OCI-LY7 (cell line): Measurements from ENCODE around the gene ACSS3. TPM values are rescaled to one million over a fixed set of nuclear protein-coding genes. Genes with fewer than 3 reads are reported as not detected.

Experiments
- BruUV-seq: library from RNA; stranded (reverse); fragments of 400-500 nt; replicated peaks from 2 replicates; lab custom pipeline; 2021; lab: Mats Ljungman, UMichigan
- CTCF ChIA-PET: fragments of 300-600 bp; sonication (Branson Sonifier 250); formaldehyde crosslinking; loops from one replicate; lab custom pipeline; 2022; ENCODE audit warnings: antibody characterized with exemption; ENCODE audit not compliant: unreplicated experiment; lab: Charles Lee
- POLR2A ChIA-PET: fragments of 300-600 bp; sonication (Branson Sonifier 250); formaldehyde crosslinking; loops from one replicate; lab custom pipeline; 2022; ENCODE audit warnings: antibody characterized with exemption; lab: Charles Lee
- DNase-seq: peaks from one replicate; pipeline ENCODE4 v3.0.0-alpha.2; 2015; ENCODE audit warnings: low spot score
- H2AFZ ChIP-seq: fragments of 200-600 bp; sonication (generic), shearing (Covaris generic); 2 replicates; pipeline ENCODE4 v1.6.1; 2014; ENCODE audit warnings: mild to moderate bottlenecking, antibody characterized with exemption, low read length, moderate library complexity
- H3K27ac ChIP-seq: fragments of 200-600 bp; sonication (generic); 2 replicates; pipeline ENCODE4 v1.5.1; 2014; ENCODE audit warnings: mixed run types, low read depth, mild to moderate bottlenecking, moderate library complexity, low read length, inconsistent platforms; ENCODE audit not compliant: poor library complexity, severe bottlenecking
- H3K36me3 ChIP-seq: fragments of 200-600 bp; sonication (generic); 2 replicates; pipeline ENCODE4 v1.6.1; 2014; ENCODE audit warnings: mild to moderate bottlenecking, antibody characterized with exemption, low read length, moderate library complexity, mixed read lengths; ENCODE audit not compliant: insufficient read depth
- H3K4me1 ChIP-seq: fragments of 200-600 bp; sonication (generic); 2 replicates; pipeline ENCODE4 v1.5.1; 2014; ENCODE audit warnings: mild to moderate bottlenecking, low read length; ENCODE audit not compliant: insufficient read depth, poor library complexity, severe bottlenecking
- H3K4me2 ChIP-seq: fragments of 200-600 bp; sonication (generic); 2 replicates; pipeline ENCODE4 v1.6.1; 2014; ENCODE audit warnings: mild to moderate bottlenecking, low read length
- H3K4me3 ChIP-seq: fragments of 200-600 bp; sonication (generic); 2 replicates; pipeline ENCODE4 v1.5.1; 2014; ENCODE audit warnings: mild to moderate bottlenecking, low read depth, low read length; ENCODE audit not compliant: poor library complexity, severe bottlenecking
- H3K79me2 ChIP-seq: fragments of 200-600 bp; sonication (generic); 2 replicates; pipeline ENCODE4 v1.6.1; 2016; ENCODE audit warnings: low read depth, mild to moderate bottlenecking, low read length, moderate library complexity, mixed read lengths; ENCODE audit not compliant: insufficient read depth
- H3K9me2 ChIP-seq: fragments of 200-600 bp; sonication (generic); 2 replicates; pipeline ENCODE4 v1.6.1; 2016; ENCODE audit warnings: mild to moderate bottlenecking, low read length, mixed read lengths; ENCODE audit not compliant: insufficient read depth
- H3K9me3 ChIP-seq: fragments of 200-600 bp; sonication (generic); 2 replicates; pipeline ENCODE4 v1.6.1; 2014; ENCODE audit warnings: mild to moderate bottlenecking, mixed run types, low read length, mixed read lengths
- H4K20me1 ChIP-seq: fragments of 200-600 bp; sonication (generic); 2 replicates; pipeline ENCODE4 v1.6.1; 2014; ENCODE audit warnings: mild to moderate bottlenecking, antibody characterized with exemption, low read length, moderate library complexity, mixed read lengths; ENCODE audit not compliant: insufficient read depth
- CTCF ChIP-seq: fragments of 200-600 bp; sonication (generic); conservative IDR thresholded peaks from 2 replicates; pipeline ENCODE4 v1.5.1; 2014; ENCODE audit warnings: mild to moderate bottlenecking, antibody characterized with exemption, low read length, moderate library complexity, mixed read lengths
- EZH2phosphoT487 ChIP-seq: fragments of 200-600 bp; sonication (generic); IDR thresholded peaks from 2 replicates; pipeline ENCODE4 v1.6.1; 2018; ENCODE audit warnings: low read depth, borderline replicate concordance, mild to moderate bottlenecking, mixed run types, antibody characterized with exemption, low read length, moderate library complexity, mixed read lengths
- intact Hi-C: fragments of 100-400 bp; cut with micrococcal nuclease; formaldehyde crosslinking; loops from one replicate; pipeline ENCODE4 v1.10.0; 2022; ENCODE audit not compliant: unreplicated experiment
- total RNA-seq, 2 experiments: library from RNA; depleted of rRNA in 1 of 2; stranded (reverse); fragments of >200 nt in 1 of 2; shearing (Covaris generic) in 1 of 2; gene quantifications; 2 replicates each; pipeline ENCODE4 v1.2.3, GENCODE V29; 2014 to 2022

ACSS3 gene
- total RNA-seq, 2 experiments from 2014 or later: not detected

GRCh38 chr12:81084811-81085350 lies 7.0 kb downstream of the ACSS3 start:
- TF ChIP-seq EZH2phosphoT487: no peak
- no peak for TF ChIP-seq CTCF
- Histone ChIP-seq H3K27ac (no peak overlapping the region), H3K4me2 (no peak overlapping the region), H4K20me1 (no peaks in the 10 kb centered on the region), H3K4me3 (no peak overlapping the region), H3K79me2 (no peaks in the 10 kb centered on the region), H2AFZ (no peak overlapping the region), H3K36me3 (no peaks in the 10 kb centered on the region), H3K9me2 (no peaks in the 10 kb centered on the region), H3K9me3 (no peaks in the 10 kb centered on the region), H3K4me1 (no peaks in the 10 kb centered on the region)
- DNase-seq: no peak
- no TSS peak for BruUV-seq
- ChIA-PET CTCF (no interaction called here), POLR2A (interaction anchor here (1.0 kb wide), 1 partner anchor 10 kb away, joined by 3 read pairs; no protein-coding TSS in a partner anchor)
- intact Hi-C loops: no loop called here

- ChIA-PET CTCF (no interaction called here), POLR2A (interaction anchor here (1.0 kb wide), 1 partner anchor 9 kb away, joined by 3 read pairs; no protein-coding TSS in a partner anchor)
- intact Hi-C loops: no loop called here
Observed at GRCh38 chr12:81085832-81086231, 8.0 kb downstream of the ACSS3 start.

More at GRCh38 chr12:81085832-81086231, 8.0 kb downstream of the ACSS3 start:
- no peak overlapping the region for H3K27ac ChIP-seq
- no peak for DNase-seq
- BruUV-seq: no TSS peak
- no peak overlapping the region for H2AFZ ChIP-seq
- no peaks in the 10 kb centered on the region for H3K9me2 ChIP-seq
- no peaks in the 10 kb centered on the region for H3K9me3 ChIP-seq
- no peaks in the 10 kb centered on the region for H3K36me3 ChIP-seq
- H3K4me1 ChIP-seq: no peaks in the 10 kb centered on the region
- no peak overlapping the region for H3K4me2 ChIP-seq
- no peak overlapping the region for H3K4me3 ChIP-seq
- H3K79me2 ChIP-seq: no peaks in the 10 kb centered on the region
- TF ChIP-seq EZH2phosphoT487 (no peak), CTCF (no peak)
- H4K20me1 ChIP-seq: no peaks in the 10 kb centered on the region
